H1 (cell line): ENCODE results near the gene MSI2. TPM values are rescaled to one million over a fixed set of nuclear protein-coding genes. Genes with fewer than 3 reads are reported as not detected.

Experiments used
- CTCF ChIA-PET: fragments of 300-600 bp; sonication (Branson Sonifier 250); formaldehyde crosslinking; loops from one replicate; lab custom pipeline; 2021; ENCODE audit not compliant: partially characterized antibody; lab: Charles Lee
- POLR2A ChIA-PET: fragments of 300-600 bp; sonication (Branson Sonifier 250); formaldehyde crosslinking; loops from one replicate; lab custom pipeline; 2021; ENCODE audit warnings: inconsistent platforms; ENCODE audit not compliant: partially characterized antibody; lab: Charles Lee
- DNase-seq, 2 experiments: peaks; one replicate each; pipeline versions ENCODE4 v3.0.0 to v3.0.0-alpha.2; 2010 to 2022; ENCODE audit warnings: low spot score in 2 of 2, low read depth in 1 of 2, mixed read lengths in 1 of 2
- FAIRE-seq: peaks from 2 replicates; lab custom pipeline; 2011; peaks lifted over from hg19 to GRCh38; lab: Jason Lieb, UNC
- H2AFZ ChIP-seq: 2 replicates; pipeline ENCODE4 v1.8.1; 2012; ENCODE audit warnings: low read length, inconsistent platforms
- H2AK5ac ChIP-seq: 2 replicates; pipeline ENCODE4 v1.6.1; 2013; ENCODE audit warnings: low read depth, low read length
- H2BK120ac ChIP-seq: replicated peaks from 2 replicates; pipeline ENCODE3; 2013; ENCODE audit warnings: low read depth, low read length, inconsistent platforms
- H2BK12ac ChIP-seq: 2 replicates; pipeline ENCODE4 v1.6.1; 2013; ENCODE audit warnings: low read depth, low read length
- H2BK15ac ChIP-seq: 2 replicates; pipeline ENCODE4 v1.6.1; 2013; ENCODE audit warnings: low read length
- H2BK20ac ChIP-seq: 2 replicates; pipeline ENCODE4 v1.6.1; 2013; ENCODE audit warnings: low read length
- H2BK5ac ChIP-seq: 2 replicates; pipeline ENCODE4 v1.6.1; 2013; ENCODE audit warnings: low read depth, low read length
- H3K14ac ChIP-seq: 2 replicates; pipeline ENCODE4 v1.6.1; 2013; ENCODE audit warnings: inconsistent platforms; ENCODE audit not compliant: insufficient read length
- H3K18ac ChIP-seq: 2 replicates; pipeline ENCODE4 v1.6.1; 2013; ENCODE audit warnings: low read length; ENCODE audit errors: extremely low read depth
- H3K23ac ChIP-seq: 2 replicates; pipeline ENCODE4 v1.6.1; 2013; ENCODE audit warnings: inconsistent platforms; ENCODE audit not compliant: insufficient read length
- H3K23me2 ChIP-seq: 2 replicates; pipeline ENCODE4 v1.6.1; 2013; ENCODE audit warnings: low read depth, low read length
- H3K27ac ChIP-seq: 2 replicates; pipeline ENCODE4 v1.6.1; 2011; ENCODE audit warnings: low read depth, low read length, inconsistent platforms
- H3K27me3 ChIP-seq, 4 experiments: replicated peaks in 1 of 4; 1 replicate in 1 of 4; 2 replicates in 3 of 4; pipeline versions ENCODE4 v1.6.1 to v1.8.1; 2011 to 2013; ENCODE audit warnings: low read length in 3 of 4, mild to moderate bottlenecking in 3 of 4, inconsistent platforms in 2 of 4, mixed read lengths in 2 of 4, moderate library complexity in 1 of 4; ENCODE audit not compliant: control insufficient read depth in 3 of 4, insufficient read depth in 3 of 4; ENCODE audit errors: extremely low read depth in 1 of 4
- H3K36me3 ChIP-seq, 4 experiments: 2 replicates each; pipeline versions ENCODE4 v1.6.1 to v1.8.1; 2011 to 2013; ENCODE audit warnings: mild to moderate bottlenecking in 4 of 4, low read length in 3 of 4, moderate library complexity in 2 of 4, control low read depth in 1 of 4, inconsistent platforms in 1 of 4; ENCODE audit not compliant: insufficient read depth in 4 of 4, control insufficient read depth in 2 of 4
- H3K4ac ChIP-seq: replicated peaks from 2 replicates; pipeline ENCODE3; 2013; ENCODE audit warnings: low read length, low read depth, mixed read lengths, inconsistent platforms; ENCODE audit not compliant: insufficient read length
- H3K4me1 ChIP-seq, 4 experiments: replicated peaks in 1 of 4; 1 replicate in 1 of 4; 2 replicates in 3 of 4; pipeline versions ENCODE4 v1.6.1 to v1.8.1; 2011 to 2013; ENCODE audit warnings: low read length in 3 of 4, inconsistent platforms in 2 of 4, mixed read lengths in 1 of 4; ENCODE audit not compliant: insufficient read depth in 4 of 4, control insufficient read depth in 3 of 4
- H3K4me2 ChIP-seq, 2 experiments: 2 replicates each; pipeline versions ENCODE4 v1.6.1 to v1.8.1; 2011 to 2013; ENCODE audit warnings: low read depth in 2 of 2, low read length in 2 of 2, control low read depth in 1 of 2, inconsistent platforms in 1 of 2, mild to moderate bottlenecking in 1 of 2; ENCODE audit not compliant: insufficient read depth in 1 of 2
- H3K4me3 ChIP-seq, 4 experiments: fragments of 200-600, 300-600 bp in 1 of 4; sonication (generic), shearing (Covaris generic), sonication (Bioruptor Twin) in 1 of 4; 2 replicates each; pipeline versions ENCODE4 v1.5.1 to v1.8.1; 2011 to 2016; ENCODE audit warnings: low read length in 4 of 4, low read depth in 3 of 4, control low read depth in 2 of 4, inconsistent platforms in 2 of 4, mild to moderate bottlenecking in 2 of 4, mixed read lengths in 1 of 4, moderate library complexity in 1 of 4; ENCODE audit not compliant: insufficient read depth in 2 of 4; ENCODE audit errors: extremely low read depth in 1 of 4
- H3K56ac ChIP-seq: replicated peaks from 2 replicates; pipeline ENCODE3; 2013; ENCODE audit warnings: low read depth, mild to moderate bottlenecking, mixed read lengths, low read length, inconsistent platforms; ENCODE audit not compliant: insufficient read length
- H3K79me1 ChIP-seq: 2 replicates; pipeline ENCODE4 v1.6.1; 2013; ENCODE audit warnings: low read depth, low read length, control low read depth
- H3K79me2 ChIP-seq, 2 experiments: 2 replicates each; pipeline versions ENCODE4 v1.6.1 to v1.8.1; 2012 to 2013; ENCODE audit warnings: low read length in 2 of 2, mild to moderate bottlenecking in 2 of 2, inconsistent platforms in 1 of 2; ENCODE audit not compliant: insufficient read depth in 2 of 2, control insufficient read depth in 1 of 2
- H3K9ac ChIP-seq, 4 experiments: replicated peaks in 1 of 4; 1 replicate in 1 of 4; 2 replicates in 3 of 4; pipeline versions ENCODE4 v1.6.1 to v1.8.1; 2011 to 2013; ENCODE audit warnings: low read depth in 3 of 4, low read length in 3 of 4, control low read depth in 2 of 4, mild to moderate bottlenecking in 2 of 4, moderate library complexity in 2 of 4, inconsistent platforms in 1 of 4; ENCODE audit errors: extremely low read depth in 1 of 4
- H3K9me3 ChIP-seq, 2 experiments: 2 replicates each; pipeline versions ENCODE4 v1.6.1 to v1.8.1; 2012 to 2013; ENCODE audit warnings: mild to moderate bottlenecking in 2 of 2, moderate library complexity in 2 of 2, control low read depth in 1 of 2, inconsistent platforms in 1 of 2, low read depth in 1 of 2, low read length in 1 of 2, mixed read lengths in 1 of 2; ENCODE audit not compliant: insufficient read depth in 2 of 2
- H4K20me1 ChIP-seq, 2 experiments: replicated peaks in 1 of 2; 2 replicates each; pipeline versions ENCODE3 to v1.8.1; 2011 to 2013; ENCODE audit warnings: inconsistent platforms in 2 of 2, low read length in 2 of 2, mild to moderate bottlenecking in 1 of 2; ENCODE audit not compliant: insufficient read depth in 2 of 2, control insufficient read depth in 1 of 2
- H4K5ac ChIP-seq: 2 replicates; pipeline ENCODE4 v1.6.1; 2013; ENCODE audit warnings: low read length, low read depth, mixed read lengths, inconsistent platforms; ENCODE audit not compliant: insufficient read length
- H4K8ac ChIP-seq: 2 replicates; pipeline ENCODE4 v1.8.0; 2013; ENCODE audit warnings: mild to moderate bottlenecking, moderate library complexity, low read length, inconsistent platforms; ENCODE audit not compliant: insufficient read depth; ENCODE audit errors: extremely low read depth
- H4K91ac ChIP-seq: replicated peaks from 2 replicates; pipeline ENCODE3; 2013; ENCODE audit warnings: low read length, mixed read lengths, inconsistent platforms; ENCODE audit not compliant: insufficient read length
- ASH2L ChIP-seq: fragments of 200-600, 300-600 bp; sonication (generic); IDR thresholded peaks from one replicate; pipeline ENCODE4 v1.7.1; 2017; ENCODE audit warnings: low read length
- BACH1 ChIP-seq: IDR thresholded peaks from 2 replicates; pipeline ENCODE4 v1.6.1; 2012; ENCODE audit warnings: low read length, improper control_type of control experiment
- BRCA1 ChIP-seq: IDR thresholded peaks from 2 replicates; pipeline ENCODE4 v1.6.1; 2012; ENCODE audit warnings: low read depth, low read length, improper control_type of control experiment
- CBX5 ChIP-seq: fragments of 300-800, 300-1000 bp; sonication (generic); IDR thresholded peaks from 2 replicates; pipeline ENCODE4 v1.7.1; 2016; ENCODE audit warnings: antibody characterized with exemption, low read length, low read depth
- CHD1 ChIP-seq: IDR thresholded peaks from 2 replicates; pipeline ENCODE4 v1.6.1; 2012; ENCODE audit warnings: low read depth, low read length, improper control_type of control experiment
- FOSL1 ChIP-seq: IDR thresholded peaks from 2 replicates; pipeline ENCODE4 v1.6.1; 2011; ENCODE audit warnings: mild to moderate bottlenecking, low read depth, low read length, moderate library complexity; ENCODE audit not compliant: insufficient read depth
- HDAC2 ChIP-seq, 2 experiments: fragments of 300-600 bp in 1 of 2; sonication (generic) in 1 of 2; IDR thresholded peaks; 2 replicates each; pipeline ENCODE4 v1.6.1; 2011 to 2012; ENCODE audit warnings: low read depth in 2 of 2, low read length in 2 of 2, mild to moderate bottlenecking in 2 of 2, moderate library complexity in 2 of 2, borderline replicate concordance in 1 of 2, inconsistent platforms in 1 of 2
- KDM1A ChIP-seq: fragments of 200-600, 300-600 bp; sonication (generic); IDR thresholded peaks from 2 replicates; pipeline ENCODE4 v1.7.1; 2016; ENCODE audit warnings: mild to moderate bottlenecking, low read length, borderline replicate concordance
- KDM5A ChIP-seq: fragments of 200-600 bp; IDR thresholded peaks from 2 replicates; pipeline ENCODE4 v1.7.1; 2012; ENCODE audit warnings: mild to moderate bottlenecking, low read length, inconsistent platforms, mixed read lengths
- MAFK ChIP-seq: IDR thresholded peaks from 2 replicates; pipeline ENCODE4 v1.6.1; 2012; ENCODE audit warnings: low read depth, mild to moderate bottlenecking, improper control_type of control experiment, low read length
- NANOG ChIP-seq: IDR thresholded peaks from 2 replicates; pipeline ENCODE4 v1.6.1; 2011; ENCODE audit warnings: low read length, low read depth, mild to moderate bottlenecking, inconsistent platforms; ENCODE audit not compliant: insufficient read depth, poor library complexity, severe bottlenecking
- SIN3A ChIP-seq, 2 experiments: IDR thresholded peaks in 1 of 2; conservative IDR thresholded peaks in 1 of 2; 2 replicates each; pipeline ENCODE4 v1.6.1; 2011 to 2012; ENCODE audit warnings: low read length in 2 of 2, improper control_type of control experiment in 1 of 2, low read depth in 1 of 2, mild to moderate bottlenecking in 1 of 2
- SIRT6 ChIP-seq: IDR thresholded peaks from one replicate; pipeline ENCODE4 v1.7.1; 2012; ENCODE audit warnings: low read length, inconsistent platforms
- SP1 ChIP-seq: IDR thresholded peaks from 2 replicates; pipeline ENCODE4 v1.6.1; 2011; ENCODE audit warnings: low read depth, low read length
- polyA plus RNA-seq, 7 experiments: library from polyadenylated mRNA; depleted of rRNA in 3 of 7; stranded (reverse) in 5 of 7; unstranded in 2 of 7; fragments of >200 nt in 5 of 7; fragments of 200-250 nt in 2 of 7; gene quantifications; 1 replicate in 5 of 7; 2 replicates in 1 of 7; 4 replicates in 1 of 7; pipeline versions ENCODE4 v1.2.1 to v1.2.3, GENCODE V29; 2011 to 2013; ENCODE audit warnings: missing spikeins in 2 of 7, mixed read lengths in 2 of 7
- total RNA-seq: library from RNA; stranded (reverse); fragmentation: NEBNext Ultra II Directional; extraction: Animal tissue kit (Norgen Biotek cat#: 25700); gene quantifications from 2 replicates; pipeline ENCODE4 v1.2.1, GENCODE V29; 2021
- TF ChIP-seq, protein P1 (sequence below): IDR thresholded peaks from 2 replicates; pipeline ENCODE4 v1.6.1; 2012; ENCODE audit warnings: inconsistent platforms

Gene MSI2
- total and polyA plus RNA-seq, 2 of the 8 experiments (the other 6 are each of a cell fraction or from before 2014, with no cell fraction given) = 36.7 to 80.6 TPM

- POLR2A ChIA-PET = interaction anchor here (0.8 kb wide), 1 partner anchor 39 kb away, joined by 3 read pairs; no protein-coding TSS in a partner anchor
- H3K18ac ChIP-seq = no peak overlapping the region
- no peak overlapping the region for H3K27ac ChIP-seq
- no peak overlapping the region for H3K14ac ChIP-seq
- H4K91ac ChIP-seq = no peak overlapping the region
- H3K36me3 ChIP-seq = peaks cover 0 to 5% (median 0%) of the 10 kb centered on the region in 4 experiments; a peak in 1 of 8 replicates
- H3K23me2 ChIP-seq = peaks cover 3% of the 10 kb centered on the region; the same call in 1 of the 2 replicates
- no peak overlapping the region for H4K5ac ChIP-seq
- peaks cover 0 to 5% (median 3%) of the 10 kb centered on the region in 4 experiments; a peak in 6 of 7 replicates for H3K4me1 ChIP-seq
- H3K79me2 ChIP-seq = peaks cover 0 to 70% of the 10 kb centered on the region in 2 experiments; a peak in 3 of 4 replicates
- no peak overlapping the region for H2BK20ac ChIP-seq
- no peak overlapping the region for H2BK15ac ChIP-seq
- no peak overlapping the region for H3K4me2 ChIP-seq
- FAIRE-seq = no peak
- CTCF ChIA-PET = interaction anchor here (0.7 to 1.1 kb wide), 2 partner anchors 10 to 81 kb away, joined by 3 read pairs; no protein-coding TSS in a partner anchor
- H3K79me1 ChIP-seq = peaks cover 15% of the 10 kb centered on the region
- H4K20me1 ChIP-seq = peaks cover 5 to 15% of the 10 kb centered on the region in 2 experiments
- no peaks in the 10 kb centered on the region for H3K9me3 ChIP-seq
- no peak overlapping the region for H2AK5ac ChIP-seq
- H3K4ac ChIP-seq = no peak overlapping the region
- no peak overlapping the region for H2AFZ ChIP-seq
- no peak overlapping the region for H3K56ac ChIP-seq
- H4K8ac ChIP-seq = no peak overlapping the region
- no peak overlapping the region for H2BK5ac ChIP-seq
- H2BK120ac ChIP-seq = no peak overlapping the region
- H3K23ac ChIP-seq = no peak overlapping the region
- H3K27me3 ChIP-seq = no peaks in the 10 kb centered on the region
- no peak overlapping the region for H2BK12ac ChIP-seq
- no peak for DNase-seq
- no peak overlapping the region for H3K4me3 ChIP-seq
- no peak overlapping the region for H3K9ac ChIP-seq
- TF ChIP-seq, protein P1, sequence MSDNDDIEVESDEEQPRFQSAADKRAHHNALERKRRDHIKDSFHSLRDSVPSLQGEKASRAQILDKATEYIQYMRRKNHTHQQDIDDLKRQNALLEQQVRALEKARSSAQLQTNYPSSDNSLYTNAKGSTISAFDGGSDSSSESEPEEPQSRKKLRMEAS = no peak
- TF ChIP-seq MAFK = no peak
- TF ChIP-seq KDM5A = no peak
- TF ChIP-seq KDM1A = no peak
- no peak for TF ChIP-seq ASH2L
- TF ChIP-seq BRCA1 = no peak
- TF ChIP-seq CBX5 = no peak
- no peak for TF ChIP-seq SIN3A (conservative IDR thresholded peaks at IDR 0.05 in 1 of 2, IDR thresholded peaks at IDR 0.05 in 1 of 2; ENCODE audit: low read depth in 1 of 2, low read length in 2 of 2)
- no peak for TF ChIP-seq SP1
- TF ChIP-seq BACH1 = no peak
- no peak for TF ChIP-seq SIRT6
- no peak for TF ChIP-seq HDAC2 (IDR thresholded peaks at IDR 0.05; ENCODE audit: borderline replicate concordance in 1 of 2, low read depth in 2 of 2, low read length in 2 of 2)
- no peak for TF ChIP-seq NANOG
- no peak for TF ChIP-seq CHD1
- no peak for TF ChIP-seq FOSL1
Observed at GRCh38 chr17:57324631-57325030, 68.3 kb downstream of the MSI2 start.
